RPMI7951 (cell line): ENCODE data around the gene TRIM15. TPM values are rescaled to one million over a fixed set of nuclear protein-coding genes. Genes with fewer than 3 reads are reported as not detected.
A peak's percentile ranks its signal among the peaks of the same experiment; 100 is the strongest.
"Not testable (repeated sequence)": the region's sequence is repeated elsewhere in the genome, so short reads cannot be mapped to it uniquely, and the experiment has no call there.

Experiments used
- DNase-seq: peaks from one replicate; pipeline ENCODE4 v3.0.0-alpha.2; 2012; ENCODE audit warnings: low read depth
- total RNA-seq: library from RNA; depleted of rRNA; stranded (reverse); fragments of >200 nt; shearing (Covaris generic); gene quantifications from 2 replicates; pipeline ENCODE4 v1.2.3, GENCODE V29; 2014

Gene TRIM15
- total RNA-seq, 1 experiment from 2014 or later, result not detected

- DNase-seq, result no peak
These were observed 869 bp upstream of the TRIM15 start for GRCh38 chr6:30162265-30163089.

GRCh38 chr6:30163918-30164654, 740 bp downstream of the TRIM15 start:
- no peak for DNase-seq

GRCh38 chr6:30164714-30165113, 1.4 kb downstream of the TRIM15 start:
- DNase-seq, result no peak

GRCh38 chr6:30165238-30165637, 1.9 kb downstream of the TRIM15 start:
- not testable (repeated sequence) for DNase-seq

GRCh38 chr6:30167101-30167500, 3.8 kb downstream of the TRIM15 start:
- DNase-seq, result no peak

- no peak for DNase-seq
These were observed 5.4 kb downstream of the TRIM15 start for GRCh38 chr6:30168741-30169140.

GRCh38 chr6:30169658-30170614, 6.6 kb downstream of the TRIM15 start:
- DNase-seq, result peak; percentile 59

GRCh38 chr6:30171677-30172471, 8.5 kb downstream of the TRIM15 start:
- peak; percentile 31 for DNase-seq

- no peak for DNase-seq
These were observed 9.3 kb downstream of the TRIM15 start for GRCh38 chr6:30172681-30173080.

GRCh38 chr6:30175765-30176164, 12.4 kb downstream of the TRIM15 start:
- DNase-seq, result no peak

- no peak for DNase-seq
These were observed 15.5 kb downstream of the TRIM15 start for GRCh38 chr6:30178837-30179236.

- no peak for DNase-seq
These were observed 16.8 kb downstream of the TRIM15 start for GRCh38 chr6:30180145-30180544.

- DNase-seq, result no peak
These were observed 21.2 kb downstream of the TRIM15 start for GRCh38 chr6:30184417-30185031.

- no peak for DNase-seq
These were observed 22.6 kb downstream of the TRIM15 start for GRCh38 chr6:30185846-30186484.

GRCh38 chr6:30188541-30188940, 25.2 kb downstream of the TRIM15 start:
- no peak for DNase-seq

GRCh38 chr6:30192076-30192475, 28.7 kb downstream of the TRIM15 start:
- DNase-seq, result peak; percentile 74

GRCh38 chr6:30194797-30195690, 31.7 kb downstream of the TRIM15 start:
- peak; percentile 75 for DNase-seq

GRCh38 chr6:30195951-30196350, 32.6 kb downstream of the TRIM15 start:
- DNase-seq, result no peak

GRCh38 chr6:30196376-30196775, 33.0 kb downstream of the TRIM15 start:
- no peak for DNase-seq
